AG10803 (cell line): ENCODE results near the gene PALS2.

Experiments used
- DNase-seq: peaks from one replicate; pipeline ENCODE4 v3.0.0; 2010; ENCODE audit warnings: low read depth
- H3K4me3 ChIP-seq: 2 replicates; pipeline ENCODE4 v1.5.1; 2011; ENCODE audit warnings: mild to moderate bottlenecking, low read length, control low read depth
- TF ChIP-seq, protein P1 (sequence below): conservative IDR thresholded peaks from 2 replicates; pipeline ENCODE4 v1.5.1; 2011; ENCODE audit warnings: mild to moderate bottlenecking, low read length, control low read depth, inconsistent platforms

PALS2 gene, protein sequence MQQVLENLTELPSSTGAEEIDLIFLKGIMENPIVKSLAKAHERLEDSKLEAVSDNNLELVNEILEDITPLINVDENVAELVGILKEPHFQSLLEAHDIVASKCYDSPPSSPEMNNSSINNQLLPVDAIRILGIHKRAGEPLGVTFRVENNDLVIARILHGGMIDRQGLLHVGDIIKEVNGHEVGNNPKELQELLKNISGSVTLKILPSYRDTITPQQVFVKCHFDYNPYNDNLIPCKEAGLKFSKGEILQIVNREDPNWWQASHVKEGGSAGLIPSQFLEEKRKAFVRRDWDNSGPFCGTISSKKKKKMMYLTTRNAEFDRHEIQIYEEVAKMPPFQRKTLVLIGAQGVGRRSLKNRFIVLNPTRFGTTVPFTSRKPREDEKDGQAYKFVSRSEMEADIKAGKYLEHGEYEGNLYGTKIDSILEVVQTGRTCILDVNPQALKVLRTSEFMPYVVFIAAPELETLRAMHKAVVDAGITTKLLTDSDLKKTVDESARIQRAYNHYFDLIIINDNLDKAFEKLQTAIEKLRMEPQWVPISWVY

DNA sequence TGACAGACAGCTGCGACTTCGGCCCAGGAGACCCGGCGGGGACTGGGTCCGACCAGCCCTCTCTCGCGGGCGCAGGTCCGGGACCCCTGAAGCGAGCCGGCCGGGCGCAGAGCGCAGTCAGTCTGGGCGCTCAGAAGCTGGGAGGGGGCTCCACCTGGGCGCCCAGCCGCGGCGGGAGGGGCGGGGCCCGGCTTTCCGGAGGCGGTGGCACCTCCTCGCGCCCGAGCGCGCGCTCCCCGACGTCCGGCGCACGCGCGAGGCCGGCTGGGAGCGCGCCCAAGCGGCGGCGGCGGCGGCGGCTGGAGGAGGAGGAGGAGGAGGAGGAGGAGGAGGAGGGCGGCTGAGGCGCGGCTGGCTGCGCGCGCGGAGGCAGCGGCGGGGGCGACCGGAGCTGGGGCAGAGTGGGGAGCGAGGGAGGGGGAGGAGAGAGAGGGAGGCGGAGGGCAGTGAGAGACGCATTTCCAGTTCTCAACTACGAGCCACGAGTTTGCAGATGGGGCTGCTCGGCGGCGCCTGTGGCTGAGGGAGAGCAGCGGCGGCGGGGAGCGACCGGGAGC, at the start of gene PALS2:
PALS2 (plus strand) TSS at position 456 of the 557 bp plus-strand sequence. CDS start 50,216 bp downstream, outside the sequence.
- DNase-seq, result peak; percentile 72
- H3K4me3 ChIP-seq, result peak within 1 kb of the TSS; percentile 83
- TF ChIP-seq, protein P1, sequence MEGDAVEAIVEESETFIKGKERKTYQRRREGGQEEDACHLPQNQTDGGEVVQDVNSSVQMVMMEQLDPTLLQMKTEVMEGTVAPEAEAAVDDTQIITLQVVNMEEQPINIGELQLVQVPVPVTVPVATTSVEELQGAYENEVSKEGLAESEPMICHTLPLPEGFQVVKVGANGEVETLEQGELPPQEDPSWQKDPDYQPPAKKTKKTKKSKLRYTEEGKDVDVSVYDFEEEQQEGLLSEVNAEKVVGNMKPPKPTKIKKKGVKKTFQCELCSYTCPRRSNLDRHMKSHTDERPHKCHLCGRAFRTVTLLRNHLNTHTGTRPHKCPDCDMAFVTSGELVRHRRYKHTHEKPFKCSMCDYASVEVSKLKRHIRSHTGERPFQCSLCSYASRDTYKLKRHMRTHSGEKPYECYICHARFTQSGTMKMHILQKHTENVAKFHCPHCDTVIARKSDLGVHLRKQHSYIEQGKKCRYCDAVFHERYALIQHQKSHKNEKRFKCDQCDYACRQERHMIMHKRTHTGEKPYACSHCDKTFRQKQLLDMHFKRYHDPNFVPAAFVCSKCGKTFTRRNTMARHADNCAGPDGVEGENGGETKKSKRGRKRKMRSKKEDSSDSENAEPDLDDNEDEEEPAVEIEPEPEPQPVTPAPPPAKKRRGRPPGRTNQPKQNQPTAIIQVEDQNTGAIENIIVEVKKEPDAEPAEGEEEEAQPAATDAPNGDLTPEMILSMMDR, result no peak

DNA sequence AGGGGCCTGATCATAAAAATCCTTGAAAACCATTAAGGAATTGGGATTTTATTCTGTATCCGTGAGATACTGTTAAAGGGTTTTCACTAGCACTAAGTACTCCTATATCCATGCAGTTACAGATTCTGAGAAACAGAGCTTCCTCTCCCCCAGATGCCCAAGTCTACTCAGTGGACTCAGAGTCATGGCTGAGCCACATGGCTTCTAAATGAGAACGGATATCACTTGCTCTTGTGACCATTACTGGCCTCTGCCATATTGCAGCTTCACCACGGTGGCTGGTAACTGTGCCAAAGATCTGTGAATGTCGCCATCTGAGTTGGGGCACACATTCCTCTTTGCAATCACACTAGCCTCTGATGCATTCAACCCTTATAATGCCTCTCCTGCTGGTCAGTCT, 42.0 kb upstream of the PALS2 start:
- H3K4me3 ChIP-seq, result no peak overlapping the region
- DNase-seq, result no peak
- TF ChIP-seq, protein P1, result no peak

DNA sequence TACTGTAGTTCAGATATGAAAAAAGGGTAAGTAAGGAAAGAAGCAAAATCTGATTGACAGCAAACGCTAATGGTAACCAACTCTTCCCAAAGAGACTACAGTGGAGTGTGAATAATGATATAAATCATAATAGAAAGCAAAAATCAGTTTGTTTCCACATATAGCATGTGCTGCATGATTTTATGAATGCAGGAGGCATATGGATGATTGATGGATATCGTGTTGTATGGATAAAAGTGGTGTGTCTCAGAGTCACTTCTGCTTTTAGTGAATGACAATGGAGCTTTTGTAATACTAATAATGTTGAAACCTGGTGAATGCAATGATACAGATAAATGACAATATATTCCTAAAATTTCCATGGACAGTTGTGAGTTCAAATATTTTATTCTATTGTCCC, 36.6 kb upstream of the PALS2 start:
- H3K4me3 ChIP-seq, result no peak overlapping the region
- TF ChIP-seq, protein P1, result no peak
- no peak for DNase-seq

DNA sequence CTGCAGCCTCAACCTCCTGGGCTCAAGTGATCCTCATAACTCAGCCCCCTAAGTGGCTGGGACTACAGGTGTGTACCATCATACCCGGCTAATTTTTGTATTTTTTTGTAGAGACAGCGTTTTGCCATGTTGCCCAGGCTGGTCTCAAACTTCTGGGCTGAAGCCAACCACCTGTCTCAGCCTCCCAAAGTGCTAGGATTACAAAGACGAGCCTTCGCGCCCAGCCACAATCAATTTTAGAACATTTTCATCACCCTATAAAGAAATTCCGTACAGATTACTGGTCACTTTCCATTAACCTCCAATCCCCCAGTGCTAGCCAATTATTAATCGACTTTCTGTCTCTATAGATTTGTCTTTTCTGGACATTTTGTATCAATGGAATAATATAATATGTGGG, 32.3 kb upstream of the PALS2 start:
- H3K4me3 ChIP-seq, result no peak overlapping the region
- TF ChIP-seq, protein P1, result no peak
- no peak for DNase-seq

DNA sequence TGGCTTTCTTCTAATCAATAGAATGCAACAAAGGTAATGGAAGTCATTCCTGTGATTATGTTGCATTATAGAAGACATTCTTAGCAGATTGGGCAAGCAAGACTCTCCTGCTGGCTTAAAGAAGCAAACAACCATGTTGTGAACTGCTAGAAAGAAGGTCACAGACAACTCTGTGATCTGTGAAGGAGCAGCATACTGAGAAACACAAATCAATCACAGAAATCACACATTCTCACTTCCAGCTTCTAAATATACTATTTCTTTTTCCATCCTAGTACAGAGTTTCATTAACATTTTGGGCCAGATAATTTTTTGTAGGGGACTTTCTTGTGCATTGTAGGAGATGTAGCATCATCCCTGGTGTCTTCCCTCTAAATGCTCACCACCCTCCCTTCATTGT, 28.0 kb upstream of the PALS2 start:
- no peak for DNase-seq
- no peak overlapping the region for H3K4me3 ChIP-seq
- TF ChIP-seq, protein P1, result no peak

DNA sequence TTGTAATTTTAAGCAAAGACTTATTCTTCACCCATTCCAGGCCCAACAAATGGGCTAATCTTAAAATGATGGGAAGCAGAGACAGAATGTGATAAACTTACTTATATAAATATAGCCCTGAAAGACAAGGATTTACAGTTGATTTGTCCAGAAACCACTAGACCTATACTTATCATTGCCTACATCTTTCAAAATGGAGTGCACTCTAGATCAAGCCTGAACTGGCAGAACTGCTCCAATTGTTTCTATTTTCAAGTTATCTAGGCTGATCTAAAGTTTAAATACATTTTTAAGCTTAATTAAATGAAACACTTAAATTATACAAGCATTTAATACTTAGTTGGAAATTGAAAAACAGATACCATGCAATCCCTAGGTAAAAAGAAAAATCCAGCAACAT, 24.9 kb upstream of the PALS2 start:
- no peak overlapping the region for H3K4me3 ChIP-seq
- TF ChIP-seq, protein P1, result no peak
- DNase-seq, result no peak

DNA sequence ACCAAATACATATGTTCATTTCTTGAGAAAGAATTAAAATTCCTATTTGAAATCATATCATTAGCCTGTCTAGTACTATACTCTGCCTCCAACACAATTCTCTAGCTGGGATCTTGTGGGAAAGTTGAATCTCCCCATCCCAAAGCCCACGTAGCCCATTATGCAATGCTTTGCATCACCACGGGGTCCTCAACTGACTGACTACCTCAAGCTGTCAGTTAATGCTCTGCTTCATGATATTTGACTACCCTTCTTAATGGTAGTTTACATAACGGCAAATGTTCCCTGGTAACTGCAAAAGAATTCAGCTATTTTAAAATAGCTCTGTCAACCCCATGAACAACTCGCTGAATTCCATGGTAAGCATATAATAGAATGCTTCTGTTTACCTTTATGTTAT, 23.3 kb upstream of the PALS2 start:
- TF ChIP-seq, protein P1, result no peak
- no peak for DNase-seq
- no peak overlapping the region for H3K4me3 ChIP-seq
